ENCODE results near the gene CDYL2.
"Not testable (repeated sequence)": the region's sequence is repeated elsewhere in the genome, so short reads cannot be mapped to it uniquely, and the experiment has no call there.

Gene CDYL2

GRCh38 chr16:80804526-80805383 lies at the start of gene CDYL2:
Gene CDYL2 (minus strand): TSS chr16:80804598. CDS start chr16:80804173, 425 bp downstream.
- peak; percentile 58 for DNase-seq

GRCh38 chr16:80852261-80852872 lies 48.0 kb upstream of the CDYL2 start:
- DNase-seq = peak; percentile 2

- no peak for DNase-seq
These were observed 47.4 kb upstream of the CDYL2 start for GRCh38 chr16:80851831-80852230.

- no peak for DNase-seq
These were observed 46.4 kb upstream of the CDYL2 start for GRCh38 chr16:80850757-80851156.

DNA sequence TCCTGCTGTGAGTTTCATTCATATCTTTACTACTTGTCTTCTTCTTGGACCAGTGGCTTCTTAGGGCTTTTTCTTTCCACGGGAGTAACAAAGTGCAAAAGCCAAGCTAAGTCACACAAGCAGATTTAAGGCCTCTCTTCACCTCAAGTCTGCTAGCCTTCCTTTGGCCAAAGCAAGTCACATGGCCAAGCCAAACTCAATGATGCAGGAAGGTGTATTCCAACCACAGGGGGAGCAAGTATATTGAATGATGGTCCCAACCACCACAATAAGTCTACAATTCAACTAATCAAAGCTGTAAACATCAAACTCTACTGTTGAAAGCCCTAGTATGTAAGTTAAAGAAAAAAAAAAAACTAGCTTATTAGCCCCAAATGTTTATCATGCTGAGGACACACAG lies 44.5 kb upstream of the CDYL2 start:
- DNase-seq = no peak

GRCh38 chr16:80846680-80847079 lies 42.3 kb upstream of the CDYL2 start:
- DNase-seq = no peak

- DNase-seq = no peak
These were observed 41.9 kb upstream of the CDYL2 start for GRCh38 chr16:80846275-80846674.

DNA sequence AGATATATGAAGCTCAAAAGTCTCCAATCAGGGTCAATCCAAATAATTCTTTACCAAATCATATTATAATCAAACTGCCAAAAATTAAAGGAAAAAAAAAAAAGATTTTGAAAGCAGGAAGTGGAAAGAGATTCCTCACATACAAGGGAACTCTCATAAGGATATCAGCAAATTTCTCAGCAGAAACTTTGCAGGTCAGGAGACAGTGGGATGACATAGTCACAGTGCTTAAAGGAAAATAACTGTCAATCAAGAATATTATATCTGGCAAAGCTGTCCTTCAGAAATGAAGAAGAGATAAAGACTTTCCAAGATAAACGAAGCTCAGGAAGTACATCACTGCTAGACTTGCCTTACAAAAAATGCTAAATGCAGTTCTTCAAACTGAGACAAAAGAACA lies 40.0 kb upstream of the CDYL2 start:
- no peak for DNase-seq

DNA sequence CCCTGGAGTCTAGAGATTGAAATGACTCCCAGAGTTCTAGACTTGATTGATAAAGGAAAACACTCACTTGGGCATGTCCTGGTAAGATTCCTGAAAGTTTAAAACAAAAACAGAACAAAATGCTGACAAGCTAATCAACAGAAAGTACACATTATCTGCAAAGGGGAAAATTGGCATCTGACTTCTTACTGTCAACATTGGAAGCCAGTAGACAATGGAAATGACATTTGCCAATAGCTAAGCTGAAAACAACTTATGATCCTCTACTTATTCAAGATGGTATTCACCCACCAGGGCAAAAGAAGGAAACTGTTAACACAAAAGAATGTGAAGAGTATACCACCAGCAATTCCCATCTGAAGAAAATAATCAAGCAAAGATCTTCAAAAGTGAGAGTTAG lies 36.8 kb upstream of the CDYL2 start:
- DNase-seq = no peak

- no peak for DNase-seq
These were observed 33.2 kb upstream of the CDYL2 start for GRCh38 chr16:80837533-80838147.

- no peak for DNase-seq
These were observed 32.4 kb upstream of the CDYL2 start for GRCh38 chr16:80836846-80837245.

DNA sequence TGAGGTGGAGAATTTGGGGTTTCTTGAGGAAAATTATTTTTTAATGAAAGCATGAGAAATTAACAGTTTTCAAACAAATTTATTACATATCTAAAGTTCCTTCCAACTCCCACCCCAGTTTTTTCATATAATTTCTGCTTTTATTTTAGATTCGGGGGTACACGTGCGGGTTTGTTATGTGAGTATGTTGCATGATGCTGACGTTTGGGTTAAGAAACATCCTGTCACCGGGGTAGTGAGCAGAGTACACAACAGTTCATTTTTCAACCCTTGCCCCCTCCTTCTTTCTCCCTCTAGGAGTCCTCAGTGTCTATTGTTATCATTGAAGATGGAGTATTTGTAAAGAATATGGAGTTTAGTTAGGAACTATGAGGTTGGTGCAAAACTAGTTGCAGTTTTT lies 31.8 kb upstream of the CDYL2 start:
- DNase-seq = no peak

- no peak for DNase-seq
These were observed 26.6 kb upstream of the CDYL2 start for GRCh38 chr16:80831039-80831438.

- DNase-seq = no peak
These were observed 24.1 kb upstream of the CDYL2 start for GRCh38 chr16:80828495-80828894.

- no peak for DNase-seq
These were observed 22.6 kb upstream of the CDYL2 start for GRCh38 chr16:80827007-80827406.

- no peak for DNase-seq
These were observed 21.0 kb upstream of the CDYL2 start for GRCh38 chr16:80825365-80825758.

- DNase-seq = peak; percentile 59
These were observed 20.4 kb upstream of the CDYL2 start for GRCh38 chr16:80824623-80825364.

DNA sequence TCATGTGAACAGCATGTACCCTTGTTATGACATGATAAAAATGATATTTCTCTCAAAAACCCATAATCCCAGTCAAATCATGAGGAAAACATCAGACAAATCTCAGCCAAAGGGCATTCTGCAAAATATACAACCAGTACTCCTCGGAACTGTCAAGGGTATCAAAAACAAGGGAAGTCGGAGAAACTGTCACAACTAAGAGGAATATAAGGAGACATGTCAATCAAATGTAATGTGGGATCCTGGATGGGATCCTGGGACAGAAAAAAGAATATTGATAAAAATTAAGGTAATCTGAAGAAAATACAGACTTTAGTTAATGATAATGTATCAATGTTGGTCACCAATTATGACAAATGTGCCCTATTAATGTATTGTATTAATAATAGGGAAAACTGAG lies 15.6 kb upstream of the CDYL2 start:
- no peak for DNase-seq

DNA sequence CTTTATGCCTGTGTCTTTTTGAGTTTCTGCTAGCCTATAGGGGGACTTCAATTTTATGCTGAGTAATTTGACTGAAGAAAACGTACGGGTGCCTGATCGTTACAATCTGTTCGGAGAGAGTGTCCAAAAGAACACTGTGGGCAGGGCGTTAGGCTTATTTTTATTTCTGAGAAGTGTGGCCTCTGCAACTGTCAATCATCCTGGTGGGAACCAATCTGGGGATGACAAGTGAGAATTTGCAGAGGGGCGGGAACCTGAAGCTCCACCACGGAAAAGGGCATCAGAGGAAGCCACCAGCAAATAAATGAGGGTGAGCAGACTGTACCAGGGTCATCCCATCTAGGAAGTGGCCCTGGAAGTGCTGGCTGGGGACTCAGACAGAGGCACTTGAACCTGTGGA lies 12.0 kb upstream of the CDYL2 start:
- DNase-seq = no peak

DNA sequence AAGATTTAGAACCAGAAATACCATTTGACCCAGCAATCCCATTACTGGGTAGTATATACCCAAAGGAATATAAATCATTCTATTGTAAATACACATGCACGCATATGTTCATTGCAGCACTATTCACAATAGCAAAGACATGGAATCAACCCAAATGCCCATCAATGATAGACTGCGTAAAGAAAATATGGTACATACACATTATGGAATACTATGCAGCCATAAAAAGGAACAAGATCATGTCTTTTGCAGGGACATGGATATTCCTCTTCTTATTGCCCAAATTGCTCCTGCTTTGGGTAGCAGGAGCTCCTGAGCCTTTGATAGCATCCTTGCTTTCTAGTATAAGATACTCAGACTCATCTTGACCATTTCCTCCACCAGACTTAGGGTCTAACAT lies 10.9 kb upstream of the CDYL2 start:
- DNase-seq = not testable (repeated sequence)

GRCh38 chr16:80812593-80812992 lies 8.2 kb upstream of the CDYL2 start:
- no peak for DNase-seq

- DNase-seq = no peak
These were observed 5.0 kb upstream of the CDYL2 start for GRCh38 chr16:80809366-80809765.

GRCh38 chr16:80807906-80808305 lies 3.5 kb upstream of the CDYL2 start:
- no peak for DNase-seq
